MM.1S (cell line): ENCODE results near the gene CLSTN1.

Experiments used
- DNase-seq: peaks from one replicate; pipeline ENCODE4 v3.0.0-alpha.2; 2015
- H2AFZ ChIP-seq: fragments of 300-600 bp; sonication (generic); 2 replicates; pipeline ENCODE4 v1.6.0; 2016; ENCODE audit warnings: antibody characterized with exemption, low read length
- H3F3A ChIP-seq: fragments of 300-600 bp; sonication (generic); 2 replicates; pipeline ENCODE4 v1.6.1; 2016; ENCODE audit warnings: mild to moderate bottlenecking, antibody characterized with exemption, low read length, moderate library complexity, mixed read lengths; ENCODE audit not compliant: insufficient read depth
- H3K27ac ChIP-seq: fragments of 300-600 bp; sonication (generic); 2 replicates; pipeline ENCODE4 v1.5.1; 2016; ENCODE audit warnings: mild to moderate bottlenecking, low read length
- H3K27me3 ChIP-seq: fragments of 300-600 bp; sonication (generic); replicated peaks from 2 replicates; pipeline ENCODE4 v1.6.0; 2016; ENCODE audit warnings: low read length; ENCODE audit not compliant: insufficient read depth
- H3K36me3 ChIP-seq: fragments of 300-600 bp; sonication (generic); replicated peaks from 2 replicates; pipeline ENCODE4 v1.6.1; 2016; ENCODE audit warnings: mild to moderate bottlenecking, low read length, mixed read lengths; ENCODE audit not compliant: insufficient read depth
- H3K4me1 ChIP-seq: fragments of 300-600 bp; sonication (generic); 2 replicates; pipeline ENCODE4 v1.6.1; 2016; ENCODE audit warnings: low read length, mixed read lengths
- H3K4me2 ChIP-seq: fragments of 300-600 bp; sonication (generic); 2 replicates; pipeline ENCODE4 v1.6.0; 2016; ENCODE audit warnings: low read depth, low read length
- H3K4me3 ChIP-seq: fragments of 300-600 bp; sonication (generic); 2 replicates; pipeline ENCODE4 v1.5.1; 2016; ENCODE audit warnings: low read length, mixed read lengths
- H3K79me2 ChIP-seq: fragments of 300-600 bp; sonication (generic); 2 replicates; pipeline ENCODE4 v1.6.1; 2016; ENCODE audit warnings: mixed run types, low read length, mixed read lengths
- H3K9ac ChIP-seq: fragments of 300-600 bp; sonication (generic); 2 replicates; pipeline ENCODE4 v1.6.1; 2016; ENCODE audit warnings: low read length, mixed read lengths
- H3K9me2 ChIP-seq: fragments of 300-600 bp; sonication (generic); replicated peaks from 2 replicates; pipeline ENCODE4 v1.6.1; 2016; ENCODE audit warnings: mild to moderate bottlenecking, low read length, mixed read lengths; ENCODE audit not compliant: insufficient read depth
- H3K9me3 ChIP-seq: fragments of 300-600 bp; sonication (generic); replicated peaks from 2 replicates; pipeline ENCODE4 v1.6.1; 2016; ENCODE audit warnings: mild to moderate bottlenecking, low read length, mixed read lengths; ENCODE audit not compliant: insufficient read depth
- H4K20me1 ChIP-seq: fragments of 300-600 bp; sonication (generic); 2 replicates; pipeline ENCODE4 v1.6.1; 2016; ENCODE audit warnings: mild to moderate bottlenecking, low read length, moderate library complexity, mixed read lengths; ENCODE audit not compliant: insufficient read depth
- CTCF ChIP-seq: fragments of 300-600 bp; sonication (generic); IDR thresholded peaks from 2 replicates; pipeline ENCODE4 v1.5.1; 2016; ENCODE audit warnings: antibody characterized with exemption, low read length, mixed read lengths
- EZH2 ChIP-seq: fragments of 300-600 bp; sonication (generic); optimal IDR thresholded peaks from 2 replicates; pipeline ENCODE3; 2017; ENCODE audit warnings: low read depth, mild to moderate bottlenecking, antibody characterized with exemption, low read length, mixed read lengths
- EZH2phosphoT487 ChIP-seq: fragments of 300-600 bp; sonication (generic); IDR thresholded peaks from 2 replicates; pipeline ENCODE4 v1.6.1; 2018; ENCODE audit warnings: antibody characterized with exemption, low read length

CLSTN1 gene

GRCh38 chr1:9726406-9726805 is 97.4 kb downstream of the CLSTN1 start:
- H3K79me2 ChIP-seq, result no peaks in the 10 kb centered on the region
- H3K36me3 ChIP-seq, result no peaks in the 10 kb centered on the region
- no peak overlapping the region for H3K27ac ChIP-seq
- H3K4me2 ChIP-seq, result no peak overlapping the region
- peaks cover 3% of the 10 kb centered on the region; the same call in 1 of the 2 replicates for H3K4me1 ChIP-seq
- H3K4me3 ChIP-seq, result no peak overlapping the region
- H3K9me2 ChIP-seq, result no peaks in the 10 kb centered on the region
- no peak for DNase-seq
- TF ChIP-seq EZH2phosphoT487, result no peak
- no peak for TF ChIP-seq EZH2
- TF ChIP-seq CTCF, result no peak
- H4K20me1 ChIP-seq, result no peaks in the 10 kb centered on the region
- no peaks in the 10 kb centered on the region for H3F3A ChIP-seq
- no peak overlapping the region for H3K9ac ChIP-seq
- H2AFZ ChIP-seq, result no peak overlapping the region
- no peaks in the 10 kb centered on the region for H3K27me3 ChIP-seq
- H3K9me3 ChIP-seq, result no peaks in the 10 kb centered on the region

GRCh38 chr1:9724706-9725476 is 98.9 kb downstream of the CLSTN1 start:
- Histone ChIP-seq H3K4me2 (no peak overlapping the region), H3K27ac (no peak overlapping the region), H3K4me3 (no peak overlapping the region), H3K9me3 (no peaks in the 10 kb centered on the region), H3K79me2 (no peaks in the 10 kb centered on the region), H2AFZ (no peak overlapping the region), H3K9ac (no peak overlapping the region), H3K4me1 (peaks cover 8% of the 10 kb centered on the region; the same call in 1 of the 2 replicates), H3K9me2 (no peaks in the 10 kb centered on the region), H4K20me1 (no peaks in the 10 kb centered on the region), H3K36me3 (no peaks in the 10 kb centered on the region), H3F3A (no peaks in the 10 kb centered on the region), H3K27me3 (no peaks in the 10 kb centered on the region)
- TF ChIP-seq CTCF (peak; percentile 85), EZH2 (no peak), EZH2phosphoT487 (no peak)
- DNase-seq, result peak; percentile 68

GRCh38 chr1:9723926-9724325 is 99.8 kb downstream of the CLSTN1 start:
- Histone ChIP-seq H3K27ac (no peak overlapping the region), H3K36me3 (no peaks in the 10 kb centered on the region), H3K4me2 (no peak overlapping the region), H3K27me3 (no peaks in the 10 kb centered on the region), H2AFZ (no peak overlapping the region), H3K79me2 (no peaks in the 10 kb centered on the region), H3K4me3 (no peak overlapping the region), H3F3A (no peaks in the 10 kb centered on the region), H4K20me1 (no peaks in the 10 kb centered on the region), H3K9ac (no peak overlapping the region), H3K4me1 (peaks cover 8% of the 10 kb centered on the region; the same call in 1 of the 2 replicates), H3K9me3 (no peaks in the 10 kb centered on the region), H3K9me2 (no peaks in the 10 kb centered on the region)
- no peak for TF ChIP-seq EZH2phosphoT487
- no peak for TF ChIP-seq EZH2
- TF ChIP-seq CTCF, result no peak
- DNase-seq, result no peak
